Body of pancreas (tissue), 4 donors: ENCODE results near the gene GPR3.

Source experiments
- POLR2A ChIP-seq, 3 donors: fragments of 450-650 bp; IDR thresholded peaks; one replicate each; pipeline ENCODE4 v1.6.1; 2016; ENCODE audit warnings: antibody characterized with exemption in 3 of 3, mild to moderate bottlenecking in 2 of 3
- TF ChIP-seq, protein P1 (sequence below), 7 experiments: fragments of 450-650 bp in 4 of 7; fragments of 200-600 bp in 3 of 7; sonication (generic) in 3 of 7; IDR thresholded peaks; one replicate each; pipeline ENCODE4 v1.5.1; 2016 to 2019; ENCODE audit warnings: antibody characterized with exemption in 7 of 7

DNA sequence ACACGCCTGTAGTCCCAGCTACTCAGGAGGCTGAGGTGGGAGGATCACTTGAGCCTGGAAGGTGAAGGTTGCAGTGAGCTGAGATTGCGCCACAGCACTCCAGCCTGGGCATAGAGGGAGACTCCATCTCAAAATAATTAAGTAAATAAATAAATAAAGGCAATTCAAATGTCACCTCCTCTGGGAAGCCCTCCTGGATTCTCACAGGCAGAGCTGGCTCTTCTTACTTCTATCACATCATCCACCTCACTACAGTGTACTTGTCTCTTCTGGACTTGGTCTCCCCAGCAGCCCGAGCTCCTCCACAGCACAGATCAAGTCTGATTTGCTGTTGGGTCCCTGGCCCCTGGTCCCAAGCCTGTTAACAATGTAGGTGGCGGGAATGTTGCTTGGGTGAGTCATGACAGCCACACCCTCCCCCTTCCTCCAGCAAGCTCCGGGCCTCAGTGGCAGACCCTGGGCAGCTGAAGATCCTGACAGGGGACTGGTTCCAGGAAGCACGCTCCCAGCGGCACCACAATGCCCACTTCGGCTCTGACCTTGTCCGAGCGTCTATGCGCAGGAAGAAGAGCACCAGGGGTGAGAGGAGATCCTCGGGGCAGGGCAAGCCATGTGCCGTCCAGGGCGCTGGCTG is 45.3 kb upstream of the GPR3 start:
- TF ChIP-seq, protein P1, sequence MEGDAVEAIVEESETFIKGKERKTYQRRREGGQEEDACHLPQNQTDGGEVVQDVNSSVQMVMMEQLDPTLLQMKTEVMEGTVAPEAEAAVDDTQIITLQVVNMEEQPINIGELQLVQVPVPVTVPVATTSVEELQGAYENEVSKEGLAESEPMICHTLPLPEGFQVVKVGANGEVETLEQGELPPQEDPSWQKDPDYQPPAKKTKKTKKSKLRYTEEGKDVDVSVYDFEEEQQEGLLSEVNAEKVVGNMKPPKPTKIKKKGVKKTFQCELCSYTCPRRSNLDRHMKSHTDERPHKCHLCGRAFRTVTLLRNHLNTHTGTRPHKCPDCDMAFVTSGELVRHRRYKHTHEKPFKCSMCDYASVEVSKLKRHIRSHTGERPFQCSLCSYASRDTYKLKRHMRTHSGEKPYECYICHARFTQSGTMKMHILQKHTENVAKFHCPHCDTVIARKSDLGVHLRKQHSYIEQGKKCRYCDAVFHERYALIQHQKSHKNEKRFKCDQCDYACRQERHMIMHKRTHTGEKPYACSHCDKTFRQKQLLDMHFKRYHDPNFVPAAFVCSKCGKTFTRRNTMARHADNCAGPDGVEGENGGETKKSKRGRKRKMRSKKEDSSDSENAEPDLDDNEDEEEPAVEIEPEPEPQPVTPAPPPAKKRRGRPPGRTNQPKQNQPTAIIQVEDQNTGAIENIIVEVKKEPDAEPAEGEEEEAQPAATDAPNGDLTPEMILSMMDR (IDR thresholded peaks at IDR 0.05) = no peak
- TF ChIP-seq POLR2A (IDR thresholded peaks at IDR 0.05) = no peak
